Measurements from ENCODE around the gene TTR.

The TTR gene

GRCh38 chr18:31591628-31592027 lies at the start of gene TTR:
TTR (plus strand) TSS chr18:31591877; CDS start chr18:31591903, 26 bp downstream.
- DNase-seq: no peak

GRCh38 chr18:31546476-31546875 lies 45.2 kb upstream of the TTR start:
- DNase-seq: no peak

GRCh38 chr18:31548853-31549252 lies 42.8 kb upstream of the TTR start:
- no peak for DNase-seq

GRCh38 chr18:31549416-31549815 lies 42.3 kb upstream of the TTR start:
- no peak for DNase-seq

GRCh38 chr18:31551883-31552282 lies 39.8 kb upstream of the TTR start:
- DNase-seq: no peak

- DNase-seq: no peak
Observed at GRCh38 chr18:31553800-31554199, 37.9 kb upstream of the TTR start.

- DNase-seq: no peak
Observed at GRCh38 chr18:31554776-31555175, 36.9 kb upstream of the TTR start.

- DNase-seq: peak; percentile 58
Observed at GRCh38 chr18:31555971-31556747, 35.5 kb upstream of the TTR start.

- no peak for DNase-seq
Observed at GRCh38 chr18:31557446-31557845, 34.2 kb upstream of the TTR start.

- DNase-seq: no peak
Observed at GRCh38 chr18:31558567-31558966, 33.1 kb upstream of the TTR start.

- no peak for DNase-seq
Observed at GRCh38 chr18:31562726-31563125, 29.0 kb upstream of the TTR start.

GRCh38 chr18:31563778-31564177 lies 27.9 kb upstream of the TTR start:
- DNase-seq: no peak

- no peak for DNase-seq
Observed at GRCh38 chr18:31565345-31565744, 26.3 kb upstream of the TTR start.

GRCh38 chr18:31565782-31566512 lies 25.7 kb upstream of the TTR start:
- no peak for DNase-seq

- no peak for DNase-seq
Observed at GRCh38 chr18:31566576-31567306, 24.9 kb upstream of the TTR start.

- DNase-seq: no peak
Observed at GRCh38 chr18:31572368-31572767, 19.3 kb upstream of the TTR start.

GRCh38 chr18:31573051-31573450 lies 18.6 kb upstream of the TTR start:
- DNase-seq: no peak

GRCh38 chr18:31574359-31574758 lies 17.3 kb upstream of the TTR start:
- DNase-seq: no peak

- no peak for DNase-seq
Observed at GRCh38 chr18:31575515-31576257, 16.0 kb upstream of the TTR start.

GRCh38 chr18:31576670-31577069 lies 15.0 kb upstream of the TTR start:
- DNase-seq: no peak

GRCh38 chr18:31577195-31577594 lies 14.5 kb upstream of the TTR start:
- DNase-seq: no peak

- no peak for DNase-seq
Observed at GRCh38 chr18:31578126-31578525, 13.6 kb upstream of the TTR start.

- no peak for DNase-seq
Observed at GRCh38 chr18:31579375-31579774, 12.3 kb upstream of the TTR start.

Measured in CD4-positive, alpha-beta T cell treated with Interleukin-4 for 4 hours (primary cell).